HepG2 (cell line): Measurements from ENCODE around the gene PSAPL1. TPM values are rescaled to one million over a fixed set of nuclear protein-coding genes. Genes with fewer than 3 reads are reported as not detected.

Experiments used
- microRNA-seq: library from miRNA; unstranded; fragments of <30 nt; microRNA quantifications from one replicate; pipeline ENCODE4, GENCODE V29; 2020
- polyA plus RNA-seq, 8 experiments: library from polyadenylated mRNA; depleted of rRNA in 3 of 8; stranded (reverse) in 7 of 8; unstranded in 1 of 8; fragments of >200 nt; fragmentation: Illumina TruSeq in 4 of 8; extraction: Trizol in 4 of 8; gene quantifications; 2 replicates each; pipeline versions ENCODE4 v1.2.1 to v1.2.3, GENCODE V29; 2011 to 2016; ENCODE audit warnings: low read depth in 4 of 8, missing spikeins in 1 of 8, mixed read lengths in 1 of 8; ENCODE audit not compliant: insufficient read depth in 1 of 8
- small RNA-seq, 3 experiments: library from RNA; depleted of rRNA; stranded (forward); fragments of <200 nt; gene quantifications; one replicate each; pipeline ENCODE3, GENCODE V24; 2012; ENCODE audit warnings: low read depth in 2 of 3, low replicate concordance in 1 of 3; ENCODE audit not compliant: insufficient read length in 3 of 3, insufficient read depth in 2 of 3
- total RNA-seq, 5 experiments: library from RNA; depleted of rRNA; stranded (reverse); fragments of >200 nt; fragmentation: Illumina TruSeq; extraction: Trizol; gene quantifications; 2 replicates each; pipeline ENCODE4 v1.2.3, GENCODE V29; 2016; ENCODE audit warnings: low read depth in 1 of 5

PSAPL1 gene
- total and polyA plus RNA-seq, 2 of the 13 experiments (the other 11 are each of a cell fraction or from before 2014, with no cell fraction given): 0.02 to 0.16 TPM

Small RNA genes within 50 kb of the gene (microRNA-seq; reads per million reads assigned to microRNA genes)
- gene MIR4274: not detected

Small RNA genes within 50 kb of the gene (small RNA-seq; reads per million reads assigned to genes)
- 0 reads per million in 3 experiments for gene MIR4274

Other genes with a start within 250 kb of the PSAPL1 start
- 0.66 and 1.0 TPM in 2 replicates for gene SORCS2, start 242.4 kb downstream of the PSAPL1 start, total RNA-seq (2016; rRNA removed; fragmentation: Illumina TruSeq; extraction: Trizol)
- 0.82 and 2.6 TPM in 2 replicates for gene SORCS2, start 242.4 kb downstream of the PSAPL1 start, polyA plus RNA-seq (2011; rRNA removed)